Activated CD4-positive, alpha-beta memory T cell treated with anti-CD3 and anti-CD28 coated beads, Interleukin-2, amount 10 ng/mL, durations not matched to agents 7 days and 5 days (primary cell): ENCODE data around the gene PLPP2. TPM values are rescaled to one million over a fixed set of nuclear protein-coding genes. Genes with fewer than 3 reads are reported as not detected.
"Not testable (repeated sequence)": the region's sequence is repeated elsewhere in the genome, so short reads cannot be mapped to it uniquely, and the experiment has no call there.

ENCODE experiments used
- CTCF ChIA-PET: fragments of 350-600 bp; sonication (Branson Sonifier 250); formaldehyde crosslinking; loops from one replicate; lab custom pipeline; 2021; ENCODE audit warnings: antibody characterized with exemption, inconsistent platforms; lab: Charles Lee
- POLR2A ChIA-PET: fragments of 350-600 bp; sonication (Branson Sonifier 250); formaldehyde crosslinking; loops from one replicate; lab custom pipeline; 2021; ENCODE audit warnings: antibody characterized with exemption; lab: Charles Lee
- DNase-seq: peaks from one replicate; pipeline ENCODE4 v3.0.0-alpha.2; 2020
- H3K27ac Mint-ChIP-seq: one replicate; pipeline ENCODE4 v1.8.0; 2021; ENCODE audit warnings: mild to moderate bottlenecking, mixed read lengths
- H3K27me3 Mint-ChIP-seq: one replicate; pipeline ENCODE4 v1.8.0; 2021; ENCODE audit warnings: mixed read lengths
- H3K36me3 Mint-ChIP-seq: one replicate; pipeline ENCODE4 v1.8.0; 2021; ENCODE audit warnings: low read depth, mixed read lengths
- H3K4me1 Mint-ChIP-seq: one replicate; pipeline ENCODE4 v1.8.0; 2021; ENCODE audit warnings: mixed read lengths
- H3K4me3 Mint-ChIP-seq: one replicate; pipeline ENCODE4 v1.8.0; 2021; ENCODE audit warnings: mild to moderate bottlenecking, mixed read lengths
- H3K9me3 Mint-ChIP-seq: one replicate; pipeline ENCODE4 v1.8.0; 2021; ENCODE audit warnings: mixed read lengths
- total RNA-seq, 2 experiments: library from RNA; stranded (reverse); gene quantifications; one replicate each; pipeline ENCODE4 v1.2.3, GENCODE V29; 2021

PLPP2 gene
- total RNA-seq, 2 experiments from 2014 or later = 0.60 to 0.78 TPM

DNA sequence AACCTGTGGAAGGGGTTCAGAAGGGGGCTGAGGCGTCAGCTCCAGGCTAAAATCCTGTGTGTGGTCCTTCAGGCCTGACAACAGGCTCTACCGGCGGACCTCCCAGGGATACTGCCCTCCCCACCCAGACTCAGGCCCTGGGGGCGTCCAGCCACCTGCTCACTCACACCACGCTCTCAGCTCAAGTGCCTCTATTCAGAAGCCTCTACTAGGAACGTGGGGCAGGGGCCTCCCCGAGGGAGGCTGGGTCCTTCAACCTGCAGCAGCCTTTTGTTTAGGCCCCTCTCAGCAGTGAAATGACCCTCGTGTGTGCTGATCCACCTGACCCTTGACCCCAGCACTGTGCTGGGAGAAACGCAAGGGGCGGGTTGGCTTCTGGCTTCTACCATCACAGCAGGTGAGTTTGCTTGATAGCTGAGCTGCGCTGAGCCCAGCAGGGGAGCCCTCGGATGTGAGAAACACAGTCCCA lies 10.6 kb downstream of the PLPP2 start:
- H3K27ac Mint-ChIP-seq = no peak overlapping the region
- no peak for DNase-seq
- CTCF ChIA-PET = no interaction called here
- H3K4me1 Mint-ChIP-seq = no peaks in the 10 kb centered on the region
- H3K27me3 Mint-ChIP-seq = peaks cover 13% of the 10 kb centered on the region
- no peak overlapping the region for H3K4me3 Mint-ChIP-seq
- POLR2A ChIA-PET = no interaction called here
- no peaks in the 10 kb centered on the region for H3K9me3 Mint-ChIP-seq
- H3K36me3 Mint-ChIP-seq = no peaks in the 10 kb centered on the region

DNA sequence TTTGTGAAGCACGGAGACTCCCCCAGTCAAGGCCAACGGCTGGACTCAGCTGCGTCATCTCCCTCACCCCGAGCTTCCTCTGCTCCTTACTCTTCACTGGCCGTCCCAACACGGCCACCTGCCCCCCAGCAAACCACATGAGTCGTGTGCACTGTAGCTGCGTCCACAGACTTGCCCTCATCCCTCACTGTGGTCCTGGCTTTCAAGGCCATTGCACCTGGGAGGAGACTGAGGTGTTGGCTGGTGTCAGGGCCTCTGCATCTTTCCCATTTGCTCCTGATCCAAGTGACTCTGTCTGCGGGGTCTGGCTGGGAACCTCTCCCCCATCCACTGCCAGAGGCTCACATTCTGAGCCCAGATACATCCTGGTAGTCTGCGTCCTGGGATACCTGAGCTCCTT lies 11.5 kb downstream of the PLPP2 start:
- Mint-ChIP-seq H3K9me3 (no peaks in the 10 kb centered on the region), H3K27ac (no peak overlapping the region), H3K4me1 (no peaks in the 10 kb centered on the region), H3K36me3 (no peaks in the 10 kb centered on the region), H3K4me3 (no peak overlapping the region), H3K27me3 (peaks cover 15% of the 10 kb centered on the region)
- CTCF ChIA-PET = interaction anchor here (1.6 to 1.7 kb wide), 2 partner anchors 13 to 231 kb away, joined by 3 to 4 read pairs; no protein-coding TSS in a partner anchor
- DNase-seq = no peak
- POLR2A ChIA-PET = no interaction called here

DNA sequence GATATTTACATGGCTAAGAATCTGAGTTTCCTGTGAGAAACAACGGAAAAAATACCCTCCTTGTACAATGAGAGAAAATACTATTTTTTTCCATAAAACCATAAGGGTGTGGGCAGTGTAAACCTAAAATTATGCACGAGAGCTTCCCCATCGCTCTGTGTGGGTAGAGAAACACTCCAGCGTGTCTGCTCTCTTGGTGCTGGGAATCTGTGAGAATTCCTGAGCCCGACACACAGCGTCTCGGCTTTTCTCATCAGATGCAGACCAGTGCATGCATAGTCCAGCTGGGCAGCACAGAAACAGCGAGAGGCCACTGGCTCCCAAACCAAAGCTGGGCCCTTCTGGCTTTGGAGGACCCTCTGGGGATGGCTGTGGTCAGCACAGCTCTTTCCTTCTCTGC lies 12.0 kb downstream of the PLPP2 start:
- Mint-ChIP-seq H3K4me1 (no peaks in the 10 kb centered on the region), H3K27me3 (peaks cover 15% of the 10 kb centered on the region), H3K36me3 (no peaks in the 10 kb centered on the region), H3K4me3 (no peak overlapping the region), H3K9me3 (no peaks in the 10 kb centered on the region), H3K27ac (no peak overlapping the region)
- POLR2A ChIA-PET = no interaction called here
- DNase-seq = no peak
- CTCF ChIA-PET = interaction anchor here (1.6 to 1.7 kb wide), 2 partner anchors 13 to 232 kb away, joined by 3 to 4 read pairs; no protein-coding TSS in a partner anchor

DNA sequence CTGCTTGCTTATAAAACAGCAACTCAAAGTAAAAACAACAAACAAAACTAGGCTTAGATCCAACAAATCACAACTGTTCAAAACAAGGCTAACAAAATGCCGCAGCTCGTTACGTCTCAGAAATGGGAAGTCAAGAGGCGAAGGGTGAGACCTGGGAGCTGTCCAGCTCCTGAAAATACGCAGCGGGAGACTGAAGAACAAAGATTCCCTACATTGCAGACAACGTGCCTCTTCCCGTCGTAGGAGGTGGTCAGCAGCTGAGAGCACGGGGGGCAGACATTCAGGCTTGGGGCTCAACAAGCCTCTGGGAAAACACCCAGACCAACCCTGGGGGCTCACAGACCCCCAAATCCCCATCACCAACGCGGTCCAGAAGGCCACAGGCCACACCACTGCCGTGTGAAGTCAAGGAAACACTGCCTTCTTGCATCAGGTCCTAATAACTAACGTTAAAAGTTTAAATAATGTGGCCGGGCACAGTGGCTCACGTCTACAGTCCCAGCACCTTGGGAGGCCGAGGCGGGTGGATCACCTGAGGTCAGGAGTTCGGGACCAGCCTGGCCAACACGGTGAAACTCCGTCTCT lies 13.5 kb downstream of the PLPP2 start:
- no peak overlapping the region for H3K27ac Mint-ChIP-seq
- no peak overlapping the region for H3K4me3 Mint-ChIP-seq
- H3K4me1 Mint-ChIP-seq = no peaks in the 10 kb centered on the region
- DNase-seq = no peak
- peaks cover 13% of the 10 kb centered on the region for H3K27me3 Mint-ChIP-seq
- POLR2A ChIA-PET = no interaction called here
- CTCF ChIA-PET = interaction anchor here (1.7 kb wide), 1 partner anchor 11 kb away, joined by 4 read pairs; no protein-coding TSS in a partner anchor
- no peaks in the 10 kb centered on the region for H3K9me3 Mint-ChIP-seq
- no peaks in the 10 kb centered on the region for H3K36me3 Mint-ChIP-seq

DNA sequence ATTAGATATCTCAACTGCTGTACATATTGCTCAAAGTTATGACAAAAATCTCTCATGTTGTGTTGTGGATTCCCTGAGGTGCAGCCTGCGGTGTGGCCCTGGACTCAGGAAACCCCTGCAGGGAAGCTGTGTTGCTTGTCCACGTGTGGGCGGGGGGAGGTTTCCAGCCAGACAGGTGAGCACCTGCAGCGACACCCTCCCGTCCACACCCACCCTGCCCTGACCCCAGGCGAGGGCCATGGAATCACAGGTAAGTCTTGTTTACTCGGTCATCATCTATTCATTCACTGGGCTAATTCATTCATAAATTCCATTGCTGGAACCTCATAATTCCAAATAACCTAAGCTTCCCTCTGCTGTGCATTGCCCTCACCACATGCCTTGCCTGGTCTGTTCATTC lies 14.1 kb downstream of the PLPP2 start:
- Mint-ChIP-seq H3K9me3 (no peaks in the 10 kb centered on the region), H3K27me3 (peaks cover 14% of the 10 kb centered on the region), H3K4me3 (no peak overlapping the region), H3K4me1 (no peaks in the 10 kb centered on the region), H3K27ac (no peak overlapping the region), H3K36me3 (no peaks in the 10 kb centered on the region)
- ChIA-PET POLR2A (no interaction called here), CTCF (no interaction called here)
- DNase-seq = no peak

DNA sequence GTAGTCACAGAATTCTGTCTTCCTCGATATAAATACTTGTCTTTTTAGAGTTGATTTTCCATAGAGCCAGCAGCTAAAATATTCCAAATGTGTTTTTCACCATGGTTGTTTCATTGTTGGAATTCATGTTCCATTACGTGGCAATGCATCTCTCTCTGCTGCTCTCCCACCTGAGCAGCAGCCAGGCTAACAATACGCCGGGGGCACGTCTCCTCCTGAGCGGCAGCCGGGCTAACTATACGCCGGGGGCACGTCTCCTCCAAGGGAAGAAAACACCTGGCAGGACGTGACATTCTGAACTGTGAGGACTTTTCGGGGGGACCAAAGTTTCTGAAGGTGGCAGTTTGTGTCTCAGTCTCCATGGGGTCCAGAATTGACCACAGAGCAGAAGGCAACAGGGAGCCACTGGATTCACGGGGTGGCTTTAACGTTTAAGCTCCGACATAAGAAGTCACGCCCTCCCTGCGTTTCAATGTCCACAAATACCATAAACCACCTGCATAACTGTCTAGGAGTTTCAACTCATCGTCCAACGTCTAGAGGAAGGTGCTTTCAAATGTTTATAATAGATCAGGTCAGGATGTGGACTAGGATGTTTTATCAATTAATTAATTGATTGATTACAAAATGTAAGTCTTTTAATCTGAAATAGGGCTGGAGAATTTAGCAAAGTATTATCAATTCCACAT lies 15.1 kb downstream of the PLPP2 start:
- Mint-ChIP-seq H3K36me3 (no peaks in the 10 kb centered on the region), H3K27ac (no peak overlapping the region), H3K4me3 (no peak overlapping the region), H3K9me3 (no peaks in the 10 kb centered on the region), H3K27me3 (peaks cover 21% of the 10 kb centered on the region), H3K4me1 (no peaks in the 10 kb centered on the region)
- POLR2A ChIA-PET = no interaction called here
- CTCF ChIA-PET = no interaction called here
- no peak for DNase-seq

DNA sequence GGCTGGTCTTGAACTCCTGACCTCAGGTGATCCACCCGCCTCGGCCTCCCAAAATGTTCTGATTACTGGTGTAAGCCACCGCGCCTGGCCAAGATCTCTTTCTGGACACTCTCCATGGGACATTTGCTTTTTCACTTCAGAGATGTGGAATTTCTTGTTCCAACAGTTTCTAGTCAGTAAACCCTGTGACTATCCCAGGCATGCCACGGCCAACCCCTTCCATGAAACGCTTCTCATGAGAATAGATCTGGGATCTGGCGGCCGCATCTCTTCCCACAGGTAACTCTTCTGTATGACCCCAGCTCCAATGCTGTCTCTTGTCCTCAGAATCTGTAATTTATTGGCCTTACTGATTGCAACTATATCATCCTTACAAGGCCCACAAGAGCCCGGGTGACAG lies 16.2 kb downstream of the PLPP2 start:
- Mint-ChIP-seq H3K27ac (no peak overlapping the region), H3K4me1 (no peaks in the 10 kb centered on the region), H3K36me3 (no peaks in the 10 kb centered on the region), H3K9me3 (no peaks in the 10 kb centered on the region), H3K27me3 (peaks cover 23% of the 10 kb centered on the region), H3K4me3 (no peak overlapping the region)
- ChIA-PET POLR2A (no interaction called here), CTCF (no interaction called here)
- DNase-seq = no peak

DNA sequence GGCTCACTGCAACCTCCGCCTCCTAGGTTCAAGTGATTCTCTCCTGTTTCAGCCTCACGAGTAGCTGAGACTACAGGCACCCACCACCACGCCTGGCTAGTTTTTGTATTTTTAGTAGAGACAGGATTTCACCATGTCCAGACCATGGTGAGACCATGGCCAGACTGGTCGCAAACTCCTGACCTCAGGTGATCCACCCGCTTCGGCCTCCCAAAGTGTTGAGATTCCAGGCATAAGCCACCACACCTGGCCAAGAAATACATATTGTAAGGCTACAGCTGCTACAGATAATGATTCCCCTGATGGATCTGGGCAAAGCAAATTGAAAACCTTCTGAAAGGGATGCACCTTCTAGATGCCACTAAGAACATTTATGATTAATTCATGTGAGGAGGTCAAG lies 17.8 kb downstream of the PLPP2 start:
- H3K9me3 Mint-ChIP-seq = no peaks in the 10 kb centered on the region
- no peak overlapping the region for H3K27ac Mint-ChIP-seq
- H3K4me3 Mint-ChIP-seq = no peak overlapping the region
- CTCF ChIA-PET = no interaction called here
- DNase-seq = no peak
- no peaks in the 10 kb centered on the region for H3K36me3 Mint-ChIP-seq
- POLR2A ChIA-PET = no interaction called here
- H3K4me1 Mint-ChIP-seq = no peaks in the 10 kb centered on the region
- H3K27me3 Mint-ChIP-seq = peaks cover 26% of the 10 kb centered on the region

DNA sequence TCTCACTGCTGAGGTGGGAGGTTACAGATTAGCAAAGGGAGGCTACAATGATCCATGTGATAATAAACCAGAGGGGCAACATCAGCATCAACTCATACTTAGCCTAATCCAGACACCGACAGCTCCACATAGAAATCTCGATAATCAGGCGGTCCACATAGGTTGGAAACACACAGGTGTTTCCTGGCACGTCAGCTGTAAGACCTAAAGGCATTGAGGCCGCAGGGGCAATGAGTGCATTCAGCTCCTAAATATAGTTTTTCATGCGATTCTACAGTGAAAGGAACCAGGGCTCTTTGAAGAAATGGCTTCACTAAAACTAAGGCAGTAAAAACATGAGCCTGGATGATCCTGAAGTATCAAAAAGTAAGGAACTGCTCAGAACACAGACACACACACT lies 19.3 kb downstream of the PLPP2 start:
- Mint-ChIP-seq H3K4me3 (no peak overlapping the region), H3K4me1 (peaks cover 8% of the 10 kb centered on the region), H3K36me3 (no peaks in the 10 kb centered on the region), H3K27ac (no peak overlapping the region), H3K27me3 (peaks cover 28% of the 10 kb centered on the region), H3K9me3 (no peaks in the 10 kb centered on the region)
- ChIA-PET POLR2A (no interaction called here), CTCF (no interaction called here)
- no peak for DNase-seq

DNA sequence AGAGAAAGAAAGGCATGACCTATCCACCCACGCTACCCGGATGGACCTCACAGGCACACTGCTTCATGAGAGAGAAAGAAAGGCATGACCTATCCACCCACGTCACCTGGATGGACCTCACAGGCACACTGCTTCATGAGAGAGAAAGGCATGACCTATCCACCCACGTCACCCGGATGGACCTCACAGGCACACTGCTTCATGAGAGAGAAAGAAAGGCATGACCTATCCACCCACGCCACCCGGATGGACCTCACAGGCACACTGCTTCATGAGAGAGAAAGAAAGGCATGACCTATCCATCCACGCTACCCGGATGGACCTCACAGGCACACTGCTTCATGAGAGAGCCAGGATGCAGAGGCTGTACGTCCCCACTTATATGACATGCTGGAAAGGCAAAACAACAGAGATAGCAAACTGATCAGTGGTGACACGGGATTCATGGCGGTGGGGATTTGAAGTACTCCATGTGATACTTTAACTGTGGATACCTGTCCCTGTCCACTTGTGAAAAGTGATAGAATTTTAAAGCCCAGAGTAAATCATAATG lies 20.4 kb downstream of the PLPP2 start:
- H3K4me3 Mint-ChIP-seq, CTCF ChIA-PET, H3K27ac Mint-ChIP-seq, POLR2A ChIA-PET, H3K36me3 Mint-ChIP-seq, H3K9me3 Mint-ChIP-seq, DNase-seq: not testable (repeated sequence)
- Mint-ChIP-seq H3K27me3 (peaks cover 36% of the 10 kb centered on the region), H3K4me1 (peaks cover 12% of the 10 kb centered on the region)

DNA sequence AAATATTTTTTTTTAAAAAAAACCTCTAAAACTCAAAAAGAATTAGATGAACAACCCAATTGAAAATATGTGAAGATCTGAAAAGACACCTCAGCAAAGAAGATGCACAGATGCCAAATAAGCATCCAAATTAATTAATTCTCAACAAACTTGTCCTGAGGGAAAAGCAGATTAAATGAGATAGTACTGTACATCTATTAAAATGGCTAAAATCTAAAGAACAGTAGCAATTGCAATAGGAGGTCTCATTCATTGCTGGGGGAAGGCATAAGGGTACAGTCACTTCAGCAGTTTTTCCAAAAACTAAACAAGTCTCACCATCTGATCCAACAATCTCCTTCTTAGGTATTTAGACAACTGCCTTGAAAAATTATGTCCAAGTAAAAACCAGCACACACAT lies 22.0 kb downstream of the PLPP2 start:
- Mint-ChIP-seq H3K4me1 (peaks cover 12% of the 10 kb centered on the region), H3K9me3 (no peaks in the 10 kb centered on the region), H3K27ac (no peak overlapping the region), H3K4me3 (no peak overlapping the region), H3K36me3 (no peaks in the 10 kb centered on the region), H3K27me3 (peaks cover 47% of the 10 kb centered on the region)
- DNase-seq = no peak
- POLR2A ChIA-PET = no interaction called here
- CTCF ChIA-PET = no interaction called here

DNA sequence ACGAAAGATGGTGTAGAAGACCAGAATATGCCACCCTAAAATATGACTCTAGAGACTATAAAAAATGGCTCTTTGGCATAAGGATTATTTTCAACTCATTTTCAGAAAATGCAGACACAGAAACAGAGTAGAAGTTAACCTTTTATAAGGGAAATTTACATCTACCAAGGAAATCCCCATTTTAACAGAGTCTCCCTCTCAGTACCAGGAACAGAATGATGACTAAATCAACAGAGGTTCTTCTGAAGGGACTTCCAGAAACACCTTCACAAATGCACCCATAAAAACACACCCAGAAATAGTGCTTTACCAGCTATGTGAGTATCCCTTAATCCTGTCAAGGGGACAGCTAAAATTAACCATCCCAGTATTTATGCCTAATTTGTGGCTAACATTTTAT lies 29.1 kb downstream of the PLPP2 start:
- H3K4me3 Mint-ChIP-seq = no peak overlapping the region
- no peaks in the 10 kb centered on the region for H3K36me3 Mint-ChIP-seq
- ChIA-PET CTCF (interaction anchor here (1.4 kb wide), 1 partner anchor 15 kb away, joined by 3 read pairs; no protein-coding TSS in a partner anchor), POLR2A (no interaction called here)
- peaks cover 26% of the 10 kb centered on the region for H3K27me3 Mint-ChIP-seq
- peaks cover 12% of the 10 kb centered on the region for H3K4me1 Mint-ChIP-seq
- no peaks in the 10 kb centered on the region for H3K9me3 Mint-ChIP-seq
- H3K27ac Mint-ChIP-seq = no peak overlapping the region
- DNase-seq = no peak

DNA sequence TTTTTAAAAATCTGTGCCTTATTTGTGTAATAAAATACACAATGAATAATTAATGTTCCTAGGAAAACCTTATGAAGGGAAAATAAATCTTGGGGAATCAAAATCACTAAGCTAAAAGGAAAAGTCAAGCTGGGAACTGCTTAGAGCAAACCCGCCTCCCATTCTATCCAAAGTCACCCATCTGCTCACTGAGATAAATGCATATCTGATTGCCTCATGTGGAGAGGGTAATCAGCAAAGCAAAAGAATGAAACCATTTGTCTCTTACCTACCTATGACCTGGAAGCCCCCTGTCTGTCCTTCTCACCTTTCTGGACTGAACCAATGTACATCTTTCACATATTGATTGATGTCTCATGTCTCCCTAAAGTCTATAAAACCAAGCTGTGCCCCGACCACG lies 34.4 kb downstream of the PLPP2 start:
- H3K4me3 Mint-ChIP-seq, POLR2A ChIA-PET, H3K36me3 Mint-ChIP-seq, H3K27ac Mint-ChIP-seq, H3K9me3 Mint-ChIP-seq, DNase-seq, H3K4me1 Mint-ChIP-seq: not testable (repeated sequence)
- CTCF ChIA-PET = interaction anchor here (1.3 to 1.7 kb wide), 2 partner anchors 10 kb away, joined by 4 to 7 read pairs; no protein-coding TSS in a partner anchor
- H3K27me3 Mint-ChIP-seq = peaks cover 36% of the 10 kb centered on the region
